Testis (tissue), 3 donors: ENCODE data around the gene LGALS12. TPM values are rescaled to one million over a fixed set of nuclear protein-coding genes. Genes with fewer than 3 reads are reported as not detected.
A peak's percentile ranks its signal among the peaks of the same experiment; 100 is the strongest.

Source experiments
- DNase-seq: peaks from one replicate; pipeline ENCODE4 v3.0.0-alpha.2; 2019
- H3K27ac ChIP-seq, 2 donors: fragments of 200-600 bp; sonication (generic); one replicate each; pipeline ENCODE4 v1.5.1; 2019
- H3K27me3 ChIP-seq: fragments of 200-600 bp; sonication (generic); one replicate; pipeline ENCODE4 v1.5.1; 2019
- H3K36me3 ChIP-seq: fragments of 200-600 bp; sonication (generic); one replicate; pipeline ENCODE4 v1.5.1; 2017; ENCODE audit warnings: low read depth; ENCODE audit errors: missing control alignments
- H3K4me1 ChIP-seq: fragments of 200-600 bp; sonication (generic); one replicate; pipeline ENCODE4 v1.5.1; 2019
- H3K4me3 ChIP-seq, 2 donors: fragments of 200-600 bp; sonication (generic); one replicate each; pipeline ENCODE4 v1.5.1; 2017 to 2019
- H3K9me3 ChIP-seq: fragments of 200-600 bp; sonication (generic); one replicate; pipeline ENCODE4 v1.5.1; 2017
- POLR2A ChIP-seq: fragments of 450-650 bp; IDR thresholded peaks from one replicate; pipeline ENCODE4 v1.6.1; 2017; ENCODE audit warnings: antibody characterized with exemption, mild to moderate bottlenecking, moderate library complexity
- WGBS, 2 donors: methylation state at CpG; one replicate each; pipeline ENCODE4 v1.1.5; 2018; 5-methylcytosine and 5-hydroxymethylcytosine counted together
- intact Hi-C: fragments of 100-400 bp; cut with DNase I; formaldehyde crosslinking; loops from one replicate; pipeline ENCODE4 v1.15.1; 2023; ENCODE audit warnings: low total_unique reads
- polyA plus RNA-seq: library from polyadenylated mRNA; stranded (reverse); fragments of 350-450 nt; fragmentation: Illumina TruSeq; extraction: RNeasy Lipid Tissue Mini Kit (QIAGEN cat#74804); gene quantifications from one replicate; pipeline ENCODE4 v1.2.3, GENCODE V29; 2014; ENCODE audit warnings: low read depth, low replicate concordance; ENCODE audit not compliant: insufficient read depth
- total RNA-seq, 2 donors: library from RNA; depleted of rRNA; stranded (reverse); fragments of >200 nt; gene quantifications; one replicate each; pipeline ENCODE4 v1.2.3, GENCODE V29; 2016
- TF ChIP-seq, protein P1 (sequence below), 3 experiments: fragments of 450-650 bp in 2 of 3; fragments of 200-600 bp in 1 of 3; sonication (generic) in 1 of 3; IDR thresholded peaks; one replicate each; pipeline ENCODE4 v1.5.1; 2016 to 2019; ENCODE audit warnings: antibody characterized with exemption in 3 of 3, mild to moderate bottlenecking in 2 of 3, moderate library complexity in 1 of 3

The LGALS12 gene
- total and polyA plus RNA-seq, 3 donors from 2014 or later = 0.37 TPM; not detected in 2

DNA sequence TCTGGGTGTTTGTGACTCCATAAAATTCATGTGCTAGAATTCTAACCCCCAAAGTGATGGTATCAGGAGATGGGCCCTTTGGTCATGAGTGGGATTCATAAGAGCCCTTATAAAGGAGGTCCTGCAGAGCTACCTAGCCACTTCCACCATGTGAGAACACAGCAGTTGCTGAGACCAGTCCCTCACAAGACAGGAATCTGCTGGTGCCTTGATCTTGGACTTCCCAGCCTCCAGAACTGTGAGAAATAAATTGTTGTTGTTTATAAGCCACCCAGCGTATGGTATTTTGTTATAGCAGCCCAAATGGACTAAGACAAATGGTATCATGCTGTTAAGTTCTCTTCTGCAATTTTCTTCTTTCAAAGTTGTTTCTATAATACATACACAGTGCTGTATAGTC lies 13.4 kb upstream of the LGALS12 start:
- Histone ChIP-seq H3K9me3 (no peaks in the 10 kb centered on the region), H3K27me3 (no peaks in the 10 kb centered on the region), H3K4me3 (no peak overlapping the region), H3K27ac (peak overlapping the region; percentile 56 to 93), H3K36me3 (no peaks in the 10 kb centered on the region), H3K4me1 (peaks cover 27% of the 10 kb centered on the region)
- TF ChIP-seq, protein P1, sequence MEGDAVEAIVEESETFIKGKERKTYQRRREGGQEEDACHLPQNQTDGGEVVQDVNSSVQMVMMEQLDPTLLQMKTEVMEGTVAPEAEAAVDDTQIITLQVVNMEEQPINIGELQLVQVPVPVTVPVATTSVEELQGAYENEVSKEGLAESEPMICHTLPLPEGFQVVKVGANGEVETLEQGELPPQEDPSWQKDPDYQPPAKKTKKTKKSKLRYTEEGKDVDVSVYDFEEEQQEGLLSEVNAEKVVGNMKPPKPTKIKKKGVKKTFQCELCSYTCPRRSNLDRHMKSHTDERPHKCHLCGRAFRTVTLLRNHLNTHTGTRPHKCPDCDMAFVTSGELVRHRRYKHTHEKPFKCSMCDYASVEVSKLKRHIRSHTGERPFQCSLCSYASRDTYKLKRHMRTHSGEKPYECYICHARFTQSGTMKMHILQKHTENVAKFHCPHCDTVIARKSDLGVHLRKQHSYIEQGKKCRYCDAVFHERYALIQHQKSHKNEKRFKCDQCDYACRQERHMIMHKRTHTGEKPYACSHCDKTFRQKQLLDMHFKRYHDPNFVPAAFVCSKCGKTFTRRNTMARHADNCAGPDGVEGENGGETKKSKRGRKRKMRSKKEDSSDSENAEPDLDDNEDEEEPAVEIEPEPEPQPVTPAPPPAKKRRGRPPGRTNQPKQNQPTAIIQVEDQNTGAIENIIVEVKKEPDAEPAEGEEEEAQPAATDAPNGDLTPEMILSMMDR (IDR thresholded peaks at IDR 0.05) = no peak
- TF ChIP-seq POLR2A = no peak
- no peak for DNase-seq
- WGBS, 2 donors = 91 to 100% methylated on average over 1 of the region's 1 CpG
- intact Hi-C loops = no loop called here

DNA sequence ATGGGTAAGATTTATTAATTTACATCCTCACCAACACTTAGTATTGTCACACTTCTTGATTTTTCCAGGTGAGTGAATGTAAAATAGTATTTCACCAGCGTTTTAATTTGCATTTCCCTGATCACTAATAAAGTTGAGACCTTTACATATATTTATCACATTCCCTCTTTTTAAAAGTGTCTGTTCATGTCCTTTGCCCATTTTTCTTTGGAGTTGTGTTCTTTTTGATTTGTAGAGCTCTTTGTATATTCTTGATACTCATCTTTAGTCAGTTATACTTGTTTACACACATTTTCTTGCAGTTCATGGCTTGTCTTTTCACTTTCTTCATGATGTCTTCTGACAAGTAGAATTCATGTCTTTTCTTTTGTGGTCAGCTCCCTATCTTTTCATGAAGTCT lies 12.8 kb upstream of the LGALS12 start:
- 76 to 84% methylated on average over 1 of the region's 1 CpG for WGBS, 2 donors
- no peaks in the 10 kb centered on the region for H3K27me3 ChIP-seq
- no peak for DNase-seq
- peaks cover 27% of the 10 kb centered on the region for H3K4me1 ChIP-seq
- intact Hi-C loops = no loop called here
- peak overlapping the region in 1 of 2 donors; percentile 1 for H3K27ac ChIP-seq
- no peaks in the 10 kb centered on the region for H3K9me3 ChIP-seq
- H3K36me3 ChIP-seq = no peaks in the 10 kb centered on the region
- TF ChIP-seq, protein P1 (IDR thresholded peaks at IDR 0.05) = no peak
- TF ChIP-seq POLR2A = no peak
- no peak overlapping the region for H3K4me3 ChIP-seq

DNA sequence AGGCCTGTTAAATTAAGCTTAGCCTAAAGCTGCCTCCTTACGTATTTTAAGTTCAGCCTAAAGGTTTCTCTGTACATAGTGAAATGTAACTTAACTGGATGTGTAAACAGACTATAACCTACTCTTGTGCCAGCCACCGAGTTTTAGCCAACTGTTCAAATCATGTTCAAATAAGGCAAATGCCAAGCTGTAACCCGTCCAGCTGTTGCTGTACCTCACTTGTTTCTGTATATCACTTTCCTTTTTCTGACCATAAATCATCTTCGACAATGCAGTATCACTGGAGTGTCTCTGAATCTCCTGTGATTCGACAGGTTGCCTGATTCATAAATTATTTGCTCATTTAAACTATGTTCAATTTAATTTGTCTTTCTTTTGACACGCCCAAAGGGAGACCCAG lies 10.9 kb upstream of the LGALS12 start:
- no peak for DNase-seq
- Histone ChIP-seq H3K4me1 (peaks cover 22% of the 10 kb centered on the region), H3K4me3 (no peak overlapping the region), H3K36me3 (no peaks in the 10 kb centered on the region), H3K27ac (peak overlapping the region; percentile 18 to 63), H3K9me3 (no peaks in the 10 kb centered on the region), H3K27me3 (no peaks in the 10 kb centered on the region)
- WGBS, 2 donors = 90 to 91% methylated on average over 6 of the region's 6 CpGs
- no peak for TF ChIP-seq POLR2A
- TF ChIP-seq, protein P1 (IDR thresholded peaks at IDR 0.05) = no peak
- intact Hi-C loops = no loop called here

DNA sequence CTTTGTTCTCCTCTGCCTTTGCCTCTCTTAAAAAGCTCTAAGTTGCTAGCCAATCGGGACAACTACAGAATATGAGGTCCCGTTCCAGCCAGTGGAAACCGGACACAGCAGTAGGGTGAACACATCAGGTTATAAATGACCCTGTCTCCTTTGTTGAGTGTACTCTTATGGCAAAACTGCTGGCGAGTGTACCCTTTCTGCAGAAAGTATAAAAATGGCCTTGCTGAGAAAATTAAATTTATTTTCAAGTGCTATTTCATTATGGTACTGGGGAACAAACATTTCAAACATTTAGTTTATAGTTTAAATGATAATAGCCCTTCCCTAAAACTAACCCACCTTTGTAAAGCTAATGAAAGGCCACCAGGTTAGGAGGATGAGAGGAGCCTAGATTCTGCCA lies 6.0 kb upstream of the LGALS12 start:
- intact Hi-C loops = no loop called here
- Histone ChIP-seq H3K9me3 (no peaks in the 10 kb centered on the region), H3K27me3 (no peaks in the 10 kb centered on the region), H3K4me1 (peaks cover 3% of the 10 kb centered on the region), H3K4me3 (no peak overlapping the region), H3K27ac (no peak overlapping the region), H3K36me3 (no peaks in the 10 kb centered on the region)
- no peak for TF ChIP-seq POLR2A
- TF ChIP-seq, protein P1 (IDR thresholded peaks at IDR 0.05) = no peak
- DNase-seq = no peak
- 84 to 91% methylated on average over 4 of the region's 4 CpGs for WGBS, 2 donors

DNA sequence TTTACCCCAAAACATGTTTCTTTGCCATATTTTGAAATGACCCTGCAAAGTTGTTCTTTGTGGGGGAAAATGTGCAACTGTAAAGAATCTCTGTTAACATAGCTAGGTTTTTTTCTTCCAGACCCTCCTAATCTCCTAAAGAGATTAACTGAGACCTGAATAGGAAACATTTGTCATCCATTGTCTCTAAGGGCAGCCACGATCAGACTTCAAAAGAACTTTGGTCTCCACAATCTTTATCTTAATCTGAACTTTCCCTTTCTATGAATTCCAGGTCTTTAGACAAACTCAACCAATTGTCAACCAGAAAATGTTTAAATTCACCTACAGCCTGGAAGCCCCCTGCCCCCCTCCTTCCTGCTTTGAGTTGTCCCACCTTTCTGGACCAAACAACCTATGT lies 4.6 kb upstream of the LGALS12 start:
- intact Hi-C loops = no loop called here

More for the DNA sequence above, 4.6 kb upstream of the LGALS12 start:
- WGBS, 2 donors = 64 to 73% methylated on average over 1 of the region's 1 CpG
- no peaks in the 10 kb centered on the region for H3K36me3 ChIP-seq
- H3K27me3 ChIP-seq = no peaks in the 10 kb centered on the region
- no peak for DNase-seq
- no peak for TF ChIP-seq POLR2A
- TF ChIP-seq, protein P1 (IDR thresholded peaks at IDR 0.05) = no peak
- H3K27ac ChIP-seq = no peak overlapping the region
- H3K4me1 ChIP-seq = peaks cover 8% of the 10 kb centered on the region
- H3K9me3 ChIP-seq = no peaks in the 10 kb centered on the region
- no peak overlapping the region for H3K4me3 ChIP-seq
